RWPE2 (cell line): ENCODE results near the gene PSEN2.
A peak's percentile ranks its signal among the peaks of the same experiment; 100 is the strongest.

Source experiments
- ATAC-seq: fragments of 200-7000 bp; cut with Tn5 transposase; 3 replicates; pipeline ENCODE4 v1.9.1; 2021; ENCODE audit warnings: low read depth
- DNase-seq: peaks from one replicate; pipeline ENCODE4 v3.0.0-alpha.2; 2020; ENCODE audit warnings: low spot score
- H3K27ac ChIP-seq: fragments of 450-650 bp; 2 replicates; pipeline ENCODE4 v1.5.1; 2017; ENCODE audit warnings: mild to moderate bottlenecking; ENCODE audit not compliant: poor library complexity, severe bottlenecking
- H3K27me3 ChIP-seq: fragments of 250-450 bp; sonication (Bioruptor Pico); 2 replicates; pipeline ENCODE4 v1.5.1; 2021; ENCODE audit warnings: mild to moderate bottlenecking, moderate library complexity; ENCODE audit not compliant: insufficient read depth, poor library complexity, severe bottlenecking
- H3K36me3 ChIP-seq: fragments of 250-450 bp; sonication (Bioruptor Pico); 2 replicates; pipeline ENCODE4 v1.5.1; 2020; ENCODE audit warnings: low read depth, mild to moderate bottlenecking, moderate library complexity
- H3K4me1 ChIP-seq: fragments of 250-450 bp; sonication (Bioruptor Pico); 2 replicates; pipeline ENCODE4 v1.5.1; 2021; ENCODE audit warnings: mild to moderate bottlenecking, moderate library complexity; ENCODE audit not compliant: insufficient read depth, poor library complexity, severe bottlenecking
- H3K4me3 ChIP-seq: fragments of 250-450 bp; sonication (Bioruptor Pico); 2 replicates; pipeline ENCODE4 v1.5.1; 2021; ENCODE audit warnings: mild to moderate bottlenecking, moderate library complexity; ENCODE audit not compliant: severe bottlenecking
- H3K9me3 ChIP-seq: fragments of 250-450 bp; sonication (Bioruptor Pico); 2 replicates; pipeline ENCODE4 v1.5.1; 2021; ENCODE audit warnings: mild to moderate bottlenecking, moderate library complexity; ENCODE audit not compliant: severe bottlenecking
- CTCF ChIP-seq: fragments of 450-650 bp; IDR thresholded peaks from one replicate; pipeline ENCODE4 v1.5.1; 2017; ENCODE audit warnings: mild to moderate bottlenecking, moderate library complexity; ENCODE audit not compliant: poor library complexity, severe bottlenecking

PSEN2 gene

GRCh38 chr1:226864311-226864710, 6.1 kb upstream of the PSEN2 start:
- DNase-seq (no peak), ATAC-seq (no peak)
- no peak for TF ChIP-seq CTCF
- Histone ChIP-seq H3K4me1 (no peaks in the 10 kb centered on the region), H3K9me3 (no peaks in the 10 kb centered on the region), H3K36me3 (no peaks in the 10 kb centered on the region), H3K27me3 (no peaks in the 10 kb centered on the region), H3K4me3 (no peak overlapping the region), H3K27ac (no peak overlapping the region)

GRCh38 chr1:226865590-226865989, 4.8 kb upstream of the PSEN2 start:
- Histone ChIP-seq H3K27ac (no peak overlapping the region), H3K9me3 (no peaks in the 10 kb centered on the region)
- TF ChIP-seq CTCF, result no peak

GRCh38 chr1:226867461-226868054, 2.9 kb upstream of the PSEN2 start:
- Histone ChIP-seq H3K27me3 (no peaks in the 10 kb centered on the region), H3K36me3 (no peaks in the 10 kb centered on the region), H3K9me3 (no peaks in the 10 kb centered on the region), H3K4me3 (no peak overlapping the region), H3K27ac (no peak overlapping the region), H3K4me1 (no peaks in the 10 kb centered on the region)
- no peak for DNase-seq
- ATAC-seq, result no peak
- TF ChIP-seq CTCF, result no peak

More at GRCh38 chr1:226865590-226865989, 4.8 kb upstream of the PSEN2 start:
- DNase-seq (no peak), ATAC-seq (no peak)
- no peaks in the 10 kb centered on the region for H3K36me3 ChIP-seq
- H3K4me3 ChIP-seq, result no peak overlapping the region
- no peaks in the 10 kb centered on the region for H3K4me1 ChIP-seq
- H3K27me3 ChIP-seq, result no peaks in the 10 kb centered on the region

GRCh38 chr1:226868726-226869125, 1.7 kb upstream of the PSEN2 start:
- no peaks in the 10 kb centered on the region for H3K9me3 ChIP-seq
- no peak overlapping the region for H3K27ac ChIP-seq
- H3K4me3 ChIP-seq, result no peak overlapping the region
- no peaks in the 10 kb centered on the region for H3K4me1 ChIP-seq
- no peaks in the 10 kb centered on the region for H3K27me3 ChIP-seq
- ATAC-seq (no peak), DNase-seq (no peak)
- H3K36me3 ChIP-seq, result no peaks in the 10 kb centered on the region
- TF ChIP-seq CTCF, result no peak

- Histone ChIP-seq H3K9me3 (no peaks in the 10 kb centered on the region), H3K4me1 (no peaks in the 10 kb centered on the region), H3K36me3 (no peaks in the 10 kb centered on the region), H3K4me3 (peak overlapping the region; percentile 83), H3K27me3 (no peaks in the 10 kb centered on the region), H3K27ac (no peak overlapping the region)
- ATAC-seq, result peak; percentile 19; the same call in 2 of the 3 replicates
- TF ChIP-seq CTCF, result no peak
- DNase-seq, result no peak
Observed at GRCh38 chr1:226870026-226870400, 403 bp upstream of the PSEN2 start.
